Iris pigment epithelial cell (primary cell): ENCODE measurements around the gene SNX14.
"Not testable (repeated sequence)": the region's sequence is repeated elsewhere in the genome, so short reads cannot be mapped to it uniquely, and the experiment has no call there.

Source experiments
- DNase-seq: peaks from one replicate; pipeline ENCODE4 v3.0.0-alpha.2; 2011; ENCODE audit warnings: low read depth

SNX14 gene

DNA sequence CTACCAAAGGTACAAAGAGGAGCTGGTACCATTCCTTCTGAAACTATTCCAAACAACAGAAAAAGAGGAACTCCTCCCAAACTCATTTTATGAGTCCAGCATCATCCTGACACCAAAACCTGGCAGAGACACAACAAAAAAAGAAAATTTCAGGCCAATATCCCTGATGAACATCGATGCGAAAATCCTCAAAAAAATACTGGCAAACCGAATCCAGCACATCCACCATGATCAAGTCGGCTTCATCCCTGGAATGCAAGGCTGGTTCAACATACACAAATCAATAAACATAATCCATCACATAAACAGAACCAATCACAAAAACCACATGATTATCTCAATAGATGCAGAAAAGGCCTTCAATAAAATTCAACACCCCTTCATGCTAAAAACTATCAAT is 10.8 kb downstream of the SNX14 start:
- not testable (repeated sequence) for DNase-seq

DNA sequence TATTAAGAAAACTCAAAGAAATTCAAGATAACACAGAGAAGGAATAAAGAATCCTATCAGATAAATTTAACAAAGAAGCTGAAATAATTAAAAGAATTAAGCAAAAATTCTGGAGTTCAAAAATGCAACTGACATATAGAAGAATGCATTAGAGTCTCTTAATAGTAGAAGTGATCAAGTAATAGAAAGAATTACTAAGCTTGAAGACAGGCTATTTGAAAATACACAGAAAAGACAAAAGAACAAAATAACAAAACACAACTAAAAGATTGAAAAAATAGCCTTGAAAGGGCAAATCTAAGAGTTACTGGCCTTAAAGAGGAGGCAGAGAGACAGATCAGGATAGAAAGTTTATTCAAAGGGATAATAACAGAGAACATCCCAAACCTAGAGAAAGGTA is 12.1 kb downstream of the SNX14 start:
- DNase-seq, result no peak

DNA sequence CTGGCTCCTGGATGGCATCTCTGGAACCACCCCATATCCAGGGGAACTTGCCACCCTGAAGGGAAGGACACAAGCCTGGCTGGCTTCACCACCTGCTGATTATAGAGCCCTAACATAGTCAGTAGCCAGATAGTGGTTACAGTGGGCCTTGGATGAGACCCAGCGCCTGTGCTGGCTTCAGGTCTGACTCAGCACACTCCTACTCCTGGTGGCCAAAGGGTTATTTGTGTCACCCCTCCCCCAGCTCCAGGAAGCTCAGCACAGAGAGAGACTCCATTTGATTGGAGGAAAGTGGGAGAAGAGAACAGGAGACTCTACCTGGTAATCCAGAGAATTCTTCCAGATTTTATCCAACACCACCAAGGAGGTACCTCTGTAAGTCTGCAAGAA is 12.8 kb downstream of the SNX14 start:
- DNase-seq, result peak; percentile 83

DNA sequence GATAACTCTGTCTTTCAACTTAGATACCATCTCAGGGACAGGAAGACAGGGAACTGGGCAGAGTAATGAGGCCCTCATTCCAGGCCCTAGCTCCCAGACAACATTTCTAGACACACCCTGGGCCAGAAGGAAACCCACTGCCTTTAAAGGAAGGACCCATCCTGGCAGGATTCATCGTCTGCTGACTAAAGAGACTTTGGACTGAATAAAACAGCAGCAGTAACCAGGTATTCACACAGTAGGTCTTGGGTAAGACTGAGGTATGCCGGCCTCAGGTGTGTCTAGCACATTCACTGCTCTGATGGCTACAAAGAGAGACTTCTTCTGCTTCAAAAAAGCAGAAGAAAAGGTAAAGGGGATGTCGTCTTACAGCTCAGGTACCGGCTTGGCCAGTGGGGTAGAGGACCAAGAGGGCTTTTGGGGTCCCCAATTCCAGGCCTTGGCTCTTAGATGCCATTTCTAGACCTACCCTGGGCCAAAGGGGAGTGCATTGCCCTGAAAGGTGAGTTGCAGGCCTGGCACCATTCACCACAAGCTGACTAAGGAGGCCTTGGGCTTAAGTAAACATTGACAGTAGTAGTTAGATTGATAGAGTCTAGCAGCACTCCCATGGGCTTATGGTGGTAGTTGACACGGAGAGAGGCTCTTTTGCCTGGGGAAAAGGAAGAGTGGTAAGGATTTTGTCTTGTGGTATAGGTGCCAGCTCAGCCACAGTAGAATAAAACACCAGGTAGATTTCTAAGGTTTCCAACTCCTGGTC is 13.4 kb downstream of the SNX14 start:
- peak; percentile 28 for DNase-seq

DNA sequence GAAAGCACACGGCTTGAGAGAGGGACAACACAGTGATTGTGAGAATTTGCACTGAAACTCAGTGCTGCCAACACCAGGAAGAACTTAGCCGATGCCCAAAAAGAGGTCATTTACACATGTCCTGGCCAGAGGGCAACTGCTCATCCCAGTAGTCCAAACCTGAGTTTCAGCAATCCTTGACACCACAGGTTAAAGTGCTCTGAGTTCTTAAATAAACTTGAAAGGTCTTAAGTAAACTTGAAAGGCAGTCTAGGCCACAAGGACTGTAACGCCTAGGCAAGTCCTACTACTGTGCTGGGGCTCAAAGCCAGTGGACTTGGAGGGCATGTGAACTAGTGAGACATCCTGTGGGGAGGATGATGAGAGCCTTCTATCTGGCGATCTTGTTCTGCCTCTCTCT is 14.1 kb downstream of the SNX14 start:
- peak; percentile 25 for DNase-seq

DNA sequence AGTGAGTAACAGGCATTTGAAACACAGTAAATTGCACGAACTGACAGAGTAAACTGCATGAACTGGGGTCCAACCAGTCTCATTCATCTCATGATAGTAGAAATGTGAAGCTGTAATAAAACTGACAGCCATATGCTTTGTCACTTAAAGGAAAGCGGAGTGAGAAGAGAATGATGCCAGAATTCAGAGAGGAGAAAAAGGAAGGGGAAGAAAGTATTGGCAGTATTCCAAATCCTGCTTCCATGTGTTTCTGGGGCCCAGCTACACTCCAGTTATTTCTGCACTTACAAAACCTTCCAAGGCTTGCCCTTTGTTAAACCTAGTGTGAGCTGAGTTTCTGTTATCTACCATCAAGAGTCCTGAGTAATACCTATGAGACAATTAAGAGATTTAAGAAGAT is 17.2 kb downstream of the SNX14 start:
- no peak for DNase-seq

DNA sequence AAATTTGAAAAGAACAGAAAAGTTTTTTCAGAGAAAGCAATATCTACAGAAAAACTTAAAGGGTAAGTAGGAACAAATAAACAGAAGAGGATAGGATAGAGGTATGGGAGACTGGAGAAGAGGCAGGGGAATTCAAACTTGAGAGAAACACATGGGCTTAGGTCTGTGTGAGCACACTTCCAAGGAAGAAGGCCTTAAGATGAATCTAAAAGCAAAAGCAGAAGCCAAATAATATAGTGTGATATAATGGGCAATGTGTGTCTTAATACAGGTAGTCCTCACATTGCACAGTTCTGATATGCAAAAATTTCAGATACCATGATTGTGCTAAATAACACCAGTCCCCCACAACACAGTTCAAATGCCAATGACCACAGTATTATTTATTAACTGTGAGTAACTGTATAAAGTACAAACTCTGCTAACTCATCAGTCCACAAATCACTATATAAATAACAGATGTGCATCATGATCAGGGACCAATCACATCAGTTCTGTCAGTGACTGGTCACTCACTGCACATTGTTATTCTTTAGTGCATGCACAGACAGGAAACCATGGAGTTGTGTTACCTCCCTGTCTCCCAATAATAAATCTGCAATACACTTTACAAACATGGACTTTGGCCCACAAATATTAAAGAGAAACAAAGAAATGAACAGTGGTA is 18.6 kb downstream of the SNX14 start:
- DNase-seq, result peak; percentile 84

DNA sequence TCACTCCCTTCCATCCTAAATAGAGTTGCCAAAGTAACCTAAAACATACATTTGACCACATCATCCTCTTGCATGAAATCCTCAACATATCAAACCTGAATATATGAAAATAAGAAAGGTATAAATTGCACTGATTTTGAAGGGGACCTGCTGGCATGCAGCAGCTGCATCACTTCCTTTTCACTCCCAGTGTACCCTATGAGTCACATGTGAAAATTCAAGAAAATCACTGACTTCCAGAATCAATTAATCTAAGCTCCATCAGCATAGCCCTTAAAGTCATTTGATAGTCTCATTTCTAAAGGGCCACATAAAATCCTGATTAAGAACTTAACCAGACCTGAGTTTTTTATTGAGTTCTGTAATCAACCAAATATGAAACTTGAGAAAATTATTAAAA is 24.3 kb downstream of the SNX14 start:
- peak; percentile 48 for DNase-seq

DNA sequence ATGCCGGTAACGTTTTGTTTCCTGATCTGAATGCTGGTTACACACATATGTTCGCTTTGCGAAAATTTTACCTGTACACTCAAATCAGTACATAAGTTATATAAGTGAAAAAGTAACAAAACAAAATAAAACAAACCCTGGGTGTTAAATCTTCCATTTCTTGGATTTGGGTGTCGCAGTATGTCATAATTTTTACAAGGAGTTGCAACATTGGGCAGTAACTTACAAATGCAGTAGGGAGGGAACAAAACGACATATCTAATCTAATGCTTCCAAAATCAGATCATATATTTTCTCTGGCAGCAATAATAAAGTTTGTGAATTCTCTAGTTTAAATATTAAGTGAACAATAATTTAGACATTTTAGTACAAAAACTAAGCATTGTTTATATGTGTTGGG is 25.2 kb downstream of the SNX14 start:
- DNase-seq, result no peak

DNA sequence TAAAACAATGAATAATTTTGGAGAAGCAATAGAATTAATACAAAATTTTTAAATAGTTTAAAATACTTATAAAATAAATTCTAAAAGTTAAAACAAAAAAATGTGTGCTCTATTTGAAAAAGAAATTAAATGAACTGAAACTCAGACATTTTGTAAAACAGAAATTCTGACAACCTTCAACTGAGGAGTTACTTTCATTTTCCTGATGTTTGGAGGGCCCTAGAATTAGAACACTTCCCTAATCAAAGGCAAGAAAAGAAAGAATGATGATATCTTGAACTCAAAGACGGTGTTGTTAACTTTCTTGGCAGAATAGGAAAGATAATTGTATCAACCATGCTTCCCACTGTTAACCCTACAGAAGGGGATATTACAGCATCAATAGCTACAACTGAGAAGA is 27.9 kb downstream of the SNX14 start:
- no peak for DNase-seq

DNA sequence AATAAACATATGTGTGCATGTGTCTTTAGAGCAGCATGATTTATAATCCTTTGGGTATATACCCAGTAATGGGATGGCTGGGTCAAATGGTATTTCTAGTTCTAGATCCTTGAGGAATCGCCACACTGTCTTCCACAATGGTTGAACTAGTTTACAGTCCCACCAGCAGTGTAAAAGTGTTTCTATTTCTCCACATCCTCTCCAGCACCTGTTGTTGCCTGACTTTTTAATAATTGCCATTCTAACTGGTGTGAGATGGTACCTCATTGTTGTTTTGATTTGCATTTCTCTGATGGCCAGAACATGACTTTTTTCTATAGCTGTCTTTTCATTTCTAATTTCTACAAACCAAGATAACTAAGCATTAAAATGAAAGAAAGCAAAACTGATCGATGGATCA is 29.4 kb downstream of the SNX14 start:
- DNase-seq, result not testable (repeated sequence)

DNA sequence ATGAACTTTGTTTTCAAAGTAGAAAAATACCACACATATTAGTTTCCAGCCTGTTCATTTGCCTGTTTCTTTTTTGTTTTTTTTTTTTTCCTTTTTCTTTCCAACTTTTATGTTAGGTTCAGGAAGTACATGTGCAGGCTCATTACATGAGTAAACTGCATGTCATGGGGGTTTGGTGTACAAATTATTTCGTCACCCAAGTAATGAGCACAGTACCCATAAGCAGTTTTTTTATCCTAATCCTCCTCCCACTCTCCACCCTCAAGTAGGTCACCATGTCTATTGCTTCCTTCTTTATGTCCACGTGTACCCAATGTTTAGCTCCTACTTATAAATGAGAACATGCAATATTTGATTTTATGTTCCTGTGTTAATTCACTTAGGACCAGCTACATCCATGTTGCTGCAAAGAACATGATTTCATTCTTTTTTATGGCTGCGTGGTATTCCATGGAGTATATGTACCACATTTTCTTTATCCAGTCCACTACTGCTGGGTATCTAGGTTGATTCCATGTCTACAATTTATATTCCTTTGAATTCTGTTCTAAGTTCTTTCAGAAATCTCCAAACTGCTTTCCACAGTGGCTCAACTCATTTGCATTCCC is 31.8 kb downstream of the SNX14 start:
- peak; percentile 33 for DNase-seq

DNA sequence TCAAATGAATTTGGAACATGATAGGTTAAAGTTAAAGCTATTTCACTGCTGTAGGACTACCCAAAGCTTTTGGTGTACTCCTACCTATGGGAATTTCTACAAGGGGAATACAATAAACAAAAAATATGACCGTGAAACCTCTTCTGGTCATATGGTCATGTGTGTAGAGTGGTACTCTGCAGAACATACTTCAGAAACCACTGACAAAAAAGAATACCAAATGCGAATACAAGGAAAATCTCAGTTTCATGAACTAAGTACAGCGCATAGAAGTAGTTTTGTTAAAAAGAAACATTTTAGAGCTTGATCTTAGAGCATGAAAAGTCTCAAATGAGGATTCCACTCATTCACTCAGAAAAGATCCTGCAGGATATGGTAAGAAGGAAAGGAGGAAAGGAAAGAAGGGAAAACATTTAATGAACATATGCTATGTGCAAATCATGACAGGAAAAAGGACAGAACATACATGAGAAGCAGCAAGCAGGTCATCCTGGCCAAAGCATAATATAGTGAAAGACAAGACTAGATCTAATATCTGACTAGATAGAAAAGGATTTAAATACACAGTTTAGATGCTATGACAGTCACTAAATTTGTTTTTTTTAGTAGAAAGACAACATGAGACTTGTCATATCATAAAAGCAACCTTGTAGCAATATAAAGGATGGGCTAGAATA is 36.5 kb downstream of the SNX14 start:
- DNase-seq, result no peak

DNA sequence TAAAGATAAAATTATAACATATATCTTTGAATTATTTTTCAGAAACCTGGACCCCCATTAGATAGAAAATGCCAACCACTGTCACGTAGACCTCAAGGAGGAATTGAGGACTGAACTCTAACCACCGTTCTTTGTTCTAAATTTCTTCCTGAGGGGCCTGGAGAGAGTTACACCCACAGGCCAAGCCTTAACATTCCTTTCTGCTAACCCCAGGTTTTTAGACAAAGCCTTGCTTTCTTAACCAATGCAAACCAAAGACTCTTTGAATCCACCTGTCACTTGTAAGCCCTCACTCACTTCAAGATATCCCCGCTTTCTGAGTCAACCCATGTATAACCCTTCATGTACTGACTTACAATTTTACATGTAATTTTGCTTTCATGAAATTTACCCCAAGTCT is 41.0 kb downstream of the SNX14 start:
- DNase-seq, result no peak

DNA sequence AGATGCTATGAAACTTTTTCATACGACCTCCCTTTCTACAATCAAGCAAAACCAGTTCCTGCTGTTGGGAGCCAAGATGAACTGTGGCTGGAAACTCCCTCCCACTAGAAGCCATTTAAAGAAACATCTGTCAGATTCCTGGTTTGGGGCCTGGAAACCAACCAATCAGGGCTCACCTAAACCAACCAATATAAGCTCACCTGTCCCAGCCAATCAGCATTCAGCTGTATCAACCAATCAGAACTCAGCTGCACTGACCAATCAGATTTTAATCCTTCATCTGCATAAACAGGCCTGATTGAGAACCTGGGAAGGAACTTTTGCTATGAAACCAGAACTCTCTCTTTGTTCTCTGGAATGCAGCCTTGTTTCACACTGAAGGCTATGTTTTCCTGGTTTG is 42.4 kb downstream of the SNX14 start:
- no peak for DNase-seq

DNA sequence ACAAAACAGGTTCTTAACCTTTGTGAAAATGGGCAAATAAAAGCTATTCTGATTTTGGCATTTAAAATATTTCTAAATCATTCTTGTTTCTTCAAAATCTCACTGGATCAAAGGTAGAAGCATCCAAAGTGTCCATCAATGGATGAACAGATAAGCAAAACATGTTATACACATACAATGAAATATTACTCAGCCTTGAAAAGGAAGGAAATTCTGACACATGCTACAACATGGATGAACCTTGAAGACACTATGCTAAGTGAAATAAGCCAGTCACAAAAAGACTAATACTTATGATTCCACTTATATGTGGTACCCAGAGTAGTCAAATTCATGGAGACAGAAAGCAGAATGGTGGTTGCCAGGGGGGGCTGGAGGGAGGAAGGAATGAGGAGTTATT is 45.9 kb downstream of the SNX14 start:
- no peak for DNase-seq

DNA sequence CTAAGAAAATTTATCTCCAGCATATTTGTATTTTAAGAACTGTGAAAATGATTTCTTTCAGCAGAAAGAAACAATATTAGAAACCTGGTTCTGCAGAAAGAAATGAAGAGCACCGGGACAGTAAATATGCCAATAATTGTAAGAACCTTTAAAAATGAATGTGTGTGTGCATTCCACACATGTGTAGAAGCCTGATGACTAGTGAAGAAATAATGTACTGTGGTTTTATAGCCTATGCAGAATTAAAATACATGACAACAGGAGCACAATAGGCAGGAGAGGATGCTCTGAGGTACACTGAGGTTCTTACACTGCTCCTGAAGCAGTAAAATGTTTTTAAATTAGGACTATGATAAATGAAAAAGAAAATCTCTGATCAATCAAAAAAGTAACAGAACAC is 48.9 kb downstream of the SNX14 start:
- DNase-seq, result peak; percentile 56

DNA sequence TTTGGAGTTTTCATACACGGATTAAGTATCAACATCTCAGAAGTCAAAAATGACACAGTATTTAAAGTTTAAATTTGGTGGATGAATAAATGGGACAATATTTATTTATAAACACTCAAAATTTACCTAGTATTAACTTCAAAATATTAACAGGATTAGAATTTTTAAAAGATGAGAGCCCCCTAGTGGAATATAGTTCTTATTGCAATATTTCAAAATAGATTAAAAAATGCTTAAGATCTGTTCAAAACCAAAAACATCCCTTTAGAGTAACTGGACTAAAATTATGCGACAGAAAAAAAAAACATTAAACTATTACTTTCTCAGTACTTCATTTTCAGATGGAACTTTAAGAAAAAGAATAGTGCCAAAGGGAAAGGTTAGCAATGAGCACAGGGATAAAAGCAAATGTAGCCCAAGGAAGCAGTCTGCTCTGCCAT is 56.6 kb downstream of the SNX14 start:
- DNase-seq, result peak; percentile 14

DNA sequence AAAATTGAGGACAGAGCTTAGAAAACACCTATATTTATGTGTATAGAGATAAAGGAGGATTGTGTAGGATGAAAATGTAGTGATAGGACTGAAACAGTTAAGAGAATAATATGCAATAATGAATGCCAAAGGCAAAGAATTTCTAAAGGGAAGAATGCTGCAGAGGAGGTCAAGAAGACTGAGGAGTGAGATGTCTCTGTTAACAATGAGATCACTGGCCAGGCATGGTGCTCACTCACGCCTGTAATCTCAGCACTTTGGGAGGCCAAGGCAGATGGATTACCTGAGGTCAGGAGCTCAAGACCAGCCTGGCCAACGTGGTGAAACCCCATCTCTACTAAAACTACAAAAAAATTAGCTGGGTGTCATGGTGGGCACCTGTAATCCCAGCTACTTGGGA is 69.4 kb downstream of the SNX14 start:
- peak; percentile 61 for DNase-seq

DNA sequence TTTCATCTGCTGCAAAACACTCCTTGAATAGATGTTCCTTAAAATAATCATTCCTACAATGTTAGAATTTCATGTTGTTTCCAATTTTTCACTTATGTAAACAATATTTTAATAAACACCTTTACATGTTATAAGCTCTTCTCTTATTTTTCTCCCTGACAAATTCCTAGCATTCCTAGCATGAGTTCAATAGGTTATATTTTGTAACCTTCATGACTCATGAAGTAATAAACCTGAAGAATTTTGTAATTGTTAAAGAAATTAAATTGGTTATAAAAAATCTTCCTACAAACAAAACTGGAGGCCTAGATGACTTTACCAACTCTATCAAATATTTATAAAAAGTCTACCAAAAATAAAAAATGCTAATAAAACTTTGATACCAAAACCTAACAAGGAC is 77.5 kb downstream of the SNX14 start:
- peak; percentile 54 for DNase-seq

DNA sequence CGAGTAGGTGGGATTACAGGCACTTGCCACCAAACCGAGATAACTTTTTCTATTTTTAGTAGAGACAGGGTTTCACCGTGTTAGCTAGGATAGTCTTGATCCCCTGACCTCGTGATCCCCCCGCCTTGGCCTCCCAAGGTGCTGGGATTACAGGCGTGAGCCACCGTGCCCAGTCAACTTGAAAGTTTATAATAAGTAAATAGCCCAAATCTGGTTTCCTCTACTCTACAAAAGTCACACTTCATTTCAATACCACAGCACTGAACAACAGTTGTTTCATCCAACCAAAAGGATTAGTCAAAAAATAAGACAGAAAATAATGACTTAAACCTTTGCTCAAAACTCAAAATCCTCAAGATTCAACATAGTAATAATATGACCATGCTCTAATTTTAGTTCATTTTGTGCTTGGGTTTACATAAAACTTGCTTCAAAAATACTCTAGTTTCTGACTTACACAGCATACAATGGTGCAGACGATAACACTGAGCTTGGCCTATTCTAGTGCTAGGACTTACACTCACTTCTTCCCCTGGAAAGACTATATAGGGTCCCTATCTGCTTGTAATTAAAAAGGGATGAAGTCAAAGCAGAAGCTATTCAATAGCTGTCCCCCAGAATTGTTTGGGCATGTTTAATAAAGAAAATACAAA is 87.1 kb downstream of the SNX14 start:
- no peak for DNase-seq

DNA sequence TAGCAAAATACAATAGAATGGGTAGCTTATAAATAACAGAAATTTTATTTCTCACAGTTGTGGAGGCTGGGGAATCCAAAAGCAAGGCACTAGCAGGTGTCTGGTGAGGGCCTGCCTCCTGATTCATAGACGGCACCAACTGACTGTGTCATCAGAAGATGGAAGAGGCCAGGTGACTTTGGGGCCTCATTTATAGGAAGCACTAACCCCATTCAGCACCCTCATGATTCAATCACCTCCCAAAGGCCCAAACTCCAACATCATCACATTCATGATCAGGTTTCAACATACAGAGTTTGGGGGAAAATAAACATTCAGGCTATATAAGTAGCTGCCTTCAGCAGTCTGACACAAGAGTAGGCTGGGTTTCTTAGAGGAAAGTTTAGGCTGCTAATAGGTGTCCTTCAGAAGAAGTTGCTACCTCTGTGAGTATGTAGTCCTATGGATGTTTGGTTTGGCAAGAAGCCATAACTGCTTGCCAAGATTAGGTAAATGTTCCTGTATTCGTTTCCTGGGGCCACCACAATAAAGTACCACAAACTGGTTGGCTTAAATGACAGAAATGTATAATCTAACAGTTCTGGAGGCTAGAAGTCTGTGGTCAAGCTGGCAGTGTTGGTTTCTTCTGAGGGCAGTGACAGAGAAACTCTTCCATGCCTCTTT is 94.9 kb downstream of the SNX14 start:
- peak; percentile 61 for DNase-seq
